ENCODE measurements around the gene ACTMAP. TPM values are rescaled to one million over a fixed set of nuclear protein-coding genes. Genes with fewer than 3 reads are reported as not detected.

The ACTMAP gene
- total and polyA plus RNA-seq, 9 of the 15 experiments (the other 6 are each of a cell fraction or from before 2014, with no cell fraction given), result 1.7 to 16.6 (median 4.9) TPM

GRCh38 chr19:40776932-40777644 is 26.8 kb upstream of the ACTMAP start (continued):
- TF ChIP-seq RERE (CRISPR knock-in tag; IDR thresholded peaks at IDR 0.05; ENCODE audit: borderline replicate concordance), result no peak
- TF ChIP-seq SRF (CRISPR knock-in tag; IDR thresholded peaks at IDR 0.05), result no peak
- peak; percentile 95 for TF ChIP-seq ADNP (tag; IDR thresholded peaks at IDR 0.05)
- TF ChIP-seq RCOR1 (IDR thresholded peaks at IDR 0.05; ENCODE audit: borderline replicate concordance in 1 of 2, low read depth in 2 of 2, low read length in 2 of 2), result peak; percentile 62 to 86; a peak in 2 of 4 replicates
- TF ChIP-seq ZNF280A (IDR thresholded peaks at IDR 0.05; ENCODE audit: low read depth, partially characterized antibody), result no peak
- TF ChIP-seq HIVEP1 (CRISPR knock-in tag; IDR thresholded peaks at IDR 0.05), result no peak
- no peak for TF ChIP-seq E2F3 (CRISPR knock-in tag; IDR thresholded peaks at IDR 0.05)
- peak; percentile 97 for TF ChIP-seq CREM (IDR thresholded peaks at IDR 0.05; ENCODE audit: low read depth)
- no peak for TF ChIP-seq ELF2 (CRISPR knock-in tag; IDR thresholded peaks at IDR 0.05)
- no peak for TF ChIP-seq E2F4 (CRISPR knock-in tag; IDR thresholded peaks at IDR 0.05; ENCODE audit: low read depth)
- peak; percentile 16; the same call in 1 of the 2 replicates for TF ChIP-seq HES1 (IDR thresholded peaks at IDR 0.05; ENCODE audit: low read depth)
- TF ChIP-seq RAD51 (IDR thresholded peaks at IDR 0.05; ENCODE audit: borderline replicate concordance, low read depth), result no peak
- TF ChIP-seq BCOR (IDR thresholded peaks at IDR 0.05), result peak; percentile 99
- no peak for TF ChIP-seq CREB3L1 (IDR thresholded peaks at IDR 0.05; ENCODE audit: borderline replicate concordance, low read depth)
- TF ChIP-seq TRIM28 (IDR thresholded peaks at IDR 0.05), result no peak
- TF ChIP-seq NCOA4 (IDR thresholded peaks at IDR 0.05; ENCODE audit: partially characterized antibody), result peak; percentile 71
- TF ChIP-seq FOXP1 (CRISPR knock-in tag; IDR thresholded peaks at IDR 0.05), result no peak
- no peak; the same call in 1 of the 2 replicates for TF ChIP-seq EP300 (IDR thresholded peaks at IDR 0.05; ENCODE audit: low read length)

Measured in K562 (cell line).